Hippocampal formation (tissue), 2 donors: ENCODE results near the gene ALKBH2.

Experiments used
- DNase-seq, 2 donors: peaks; one replicate each; lab custom pipeline; 2025; lab: John Stamatoyannopoulos, UW

The ALKBH2 gene

DNA sequence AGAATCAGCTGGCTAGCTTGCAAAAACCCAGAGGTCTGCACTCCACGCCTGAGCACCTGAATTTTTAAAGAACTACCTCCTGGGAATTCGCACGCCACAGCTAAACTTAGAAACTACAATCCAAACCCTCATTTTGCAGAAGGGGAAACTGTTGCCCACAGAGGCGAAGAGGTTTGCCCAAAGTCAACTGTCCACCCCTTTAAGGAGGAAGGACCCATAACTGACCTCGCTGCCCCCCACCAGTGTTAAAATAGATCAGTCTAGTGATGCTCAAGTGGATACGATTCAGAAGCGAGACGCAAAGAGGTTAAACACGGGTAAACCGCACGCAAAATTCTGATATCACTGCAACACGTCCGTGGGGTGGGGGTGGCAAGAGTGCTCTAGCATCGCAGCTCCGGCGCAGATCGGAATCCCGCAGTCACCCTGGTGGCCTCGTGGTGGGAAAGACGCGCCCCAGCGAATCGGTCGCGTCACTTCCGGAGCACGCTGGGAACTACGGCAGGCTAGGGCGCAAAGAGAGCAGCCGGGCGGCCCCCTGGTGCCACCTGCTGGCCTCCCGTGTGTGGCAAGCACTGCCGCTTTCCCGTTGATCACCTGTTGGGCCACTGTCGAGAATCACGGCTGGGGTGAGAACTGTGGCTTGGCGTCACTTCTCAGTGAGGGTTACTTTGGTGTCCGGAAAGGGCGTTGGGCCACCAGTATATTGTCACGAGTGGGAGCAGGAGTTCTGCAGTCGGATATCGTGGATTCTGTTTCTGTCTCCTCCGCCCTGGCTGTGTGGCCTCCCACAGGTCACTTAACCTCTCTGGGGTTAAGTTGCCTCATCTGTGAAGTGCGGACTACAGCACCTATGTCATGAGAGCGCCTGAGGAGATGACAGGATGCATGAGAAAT lies at the start of gene ALKBH2:
ALKBH2 (minus strand) TSS at position 451 of the 897 bp plus-strand sequence. CDS start 686 bp downstream, outside the sequence.
- DNase-seq, result peak; percentile 77 to 89

DNA sequence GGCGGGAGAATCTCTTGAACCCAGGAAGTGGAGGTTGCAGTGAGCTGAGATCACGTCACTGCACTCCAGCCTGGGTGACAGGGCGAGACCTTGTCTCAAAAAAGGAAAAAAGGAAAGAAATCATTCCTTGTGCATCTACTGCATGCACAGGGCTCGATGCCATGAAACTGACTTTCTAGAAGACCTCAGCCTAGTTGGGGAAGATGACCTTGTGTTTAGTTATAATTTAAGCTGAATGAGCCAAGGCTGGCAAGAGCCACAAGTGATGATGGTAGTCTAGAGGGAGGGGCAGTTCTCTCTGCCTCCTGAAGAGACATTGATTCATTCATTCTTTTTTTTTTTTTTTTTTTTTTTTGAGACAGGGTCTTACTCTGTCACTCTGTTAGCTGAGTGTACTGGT lies 47.3 kb upstream of the ALKBH2 start:
- no peak for DNase-seq

DNA sequence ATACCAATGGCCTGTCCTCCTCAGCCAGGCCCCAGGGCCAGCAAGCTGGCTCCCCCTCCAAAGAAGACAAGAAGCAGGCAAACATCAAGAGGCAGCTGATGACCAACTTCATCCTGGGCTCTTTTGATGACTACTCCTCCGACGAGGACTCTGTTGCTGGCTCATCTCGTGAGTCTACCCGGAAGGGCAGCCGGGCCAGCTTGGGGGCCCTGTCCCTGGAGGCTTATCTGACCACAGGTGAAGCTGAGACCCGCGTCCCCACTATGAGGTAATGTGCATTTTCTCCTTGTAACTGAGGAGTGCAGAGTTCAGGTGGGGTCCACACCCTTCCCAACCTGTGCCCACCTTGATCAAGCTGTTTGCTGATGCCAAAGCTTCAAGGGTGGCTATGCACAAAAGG lies 46.5 kb upstream of the ALKBH2 start:
- no peak for DNase-seq

DNA sequence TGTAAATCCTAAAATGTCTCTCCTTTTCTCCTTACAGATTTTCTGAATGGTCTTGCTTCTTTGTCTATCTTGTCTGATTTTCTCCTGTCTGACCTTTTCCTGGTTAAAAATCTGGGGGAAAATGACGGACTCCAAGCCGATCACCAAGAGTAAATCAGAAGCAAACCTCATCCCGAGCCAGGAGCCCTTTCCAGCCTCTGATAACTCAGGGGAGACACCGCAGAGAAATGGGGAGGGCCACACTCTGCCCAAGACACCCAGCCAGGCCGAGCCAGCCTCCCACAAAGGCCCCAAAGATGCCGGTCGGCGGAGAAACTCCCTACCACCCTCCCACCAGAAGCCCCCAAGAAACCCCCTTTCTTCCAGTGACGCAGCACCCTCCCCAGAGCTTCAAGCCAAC lies 46.1 kb upstream of the ALKBH2 start:
- no peak for DNase-seq

DNA sequence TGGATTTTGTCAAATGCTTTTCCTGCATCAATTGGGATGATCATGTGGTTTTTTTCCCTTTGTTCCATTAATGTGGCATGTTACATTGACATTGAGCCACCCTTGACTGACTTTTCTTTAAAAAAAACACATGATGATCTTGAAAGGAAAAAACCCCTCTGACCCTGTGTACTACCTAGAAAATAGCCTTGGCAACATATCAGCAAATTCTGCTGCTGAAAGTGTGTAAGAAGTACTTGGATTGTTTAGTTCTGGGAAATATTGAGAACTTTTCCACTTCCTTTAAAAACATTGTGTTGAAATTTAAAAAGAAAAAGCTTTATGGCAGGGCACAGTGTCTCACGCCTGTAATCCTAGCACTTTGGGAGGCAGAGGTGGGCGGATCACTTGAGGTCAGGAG lies 43.8 kb upstream of the ALKBH2 start:
- DNase-seq, result no peak

DNA sequence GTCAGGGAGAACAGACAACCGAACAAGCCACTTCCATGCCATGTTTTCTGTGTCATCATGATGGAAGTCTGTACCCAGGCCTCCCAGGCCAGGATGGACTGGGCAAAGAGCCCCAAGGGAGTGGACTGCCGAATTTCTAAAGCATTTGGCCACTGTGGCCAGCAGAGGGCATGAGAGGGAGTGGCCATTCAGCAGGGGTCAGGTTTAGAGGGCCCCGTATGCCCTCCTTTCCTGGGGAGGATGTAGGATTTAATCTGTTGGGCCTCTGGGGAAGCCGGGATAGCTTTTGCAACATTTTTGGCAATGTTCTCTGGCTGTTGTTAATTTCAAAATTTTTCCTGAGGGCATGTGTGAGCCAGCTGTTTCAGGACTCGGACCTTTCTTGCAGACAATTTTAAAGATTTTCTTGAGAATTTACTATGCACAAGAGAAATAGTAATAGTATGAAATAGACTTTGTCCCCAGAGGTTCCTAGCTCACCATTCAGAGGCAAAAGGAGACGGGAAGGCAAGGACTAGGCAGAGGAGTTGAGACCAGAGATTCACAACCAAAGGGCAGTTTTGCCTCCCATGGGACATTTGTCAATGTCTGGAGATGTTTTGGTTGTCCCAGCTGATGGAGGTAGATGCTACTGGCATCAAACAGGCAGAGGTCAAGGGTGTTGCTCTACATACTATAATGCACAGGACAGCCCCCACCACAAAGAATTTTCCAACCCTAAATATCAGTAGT lies 41.1 kb upstream of the ALKBH2 start:
- DNase-seq, result no peak

DNA sequence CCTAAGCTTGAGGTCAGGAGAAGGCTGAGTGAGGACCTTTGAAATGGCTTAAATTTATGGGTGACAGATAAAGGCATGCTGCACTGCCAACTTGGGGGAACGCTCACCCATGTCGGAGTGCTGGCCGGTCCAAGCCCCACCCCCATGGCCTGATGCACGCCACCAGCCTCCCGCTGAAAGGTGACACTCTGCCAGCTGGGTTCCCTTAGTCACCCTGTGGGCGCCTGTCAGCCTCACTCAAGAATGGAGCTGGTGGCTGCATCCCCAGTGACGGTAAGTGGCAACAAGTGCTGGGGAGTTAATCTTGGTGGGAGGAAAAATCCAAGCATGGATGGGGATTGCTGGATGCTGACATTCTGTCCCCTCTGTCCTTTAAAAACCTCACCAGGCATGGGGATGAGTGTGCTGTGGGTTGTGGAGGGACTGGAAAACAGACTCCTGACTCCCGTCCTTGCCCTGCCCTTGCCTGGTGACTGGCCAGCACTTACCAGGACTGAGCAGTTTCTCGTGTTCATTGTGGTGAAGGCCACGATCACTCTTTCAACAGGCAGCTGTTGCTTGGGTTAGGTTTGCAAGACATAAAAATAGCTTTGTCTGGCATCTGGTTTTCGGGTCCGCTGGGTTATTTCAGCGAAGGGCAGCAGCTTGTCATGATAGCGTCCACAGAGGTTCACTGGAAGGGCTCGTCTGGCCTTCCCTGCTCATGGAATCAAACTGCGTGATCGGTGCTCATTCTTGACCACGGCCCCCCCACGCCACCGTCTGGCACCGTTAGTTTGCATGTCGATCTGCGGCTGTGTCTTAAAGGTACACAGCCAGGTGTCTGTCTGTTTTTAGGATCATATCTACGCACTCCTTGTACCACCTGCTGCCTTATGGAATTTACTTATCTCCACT lies 38.1 kb upstream of the ALKBH2 start:
- DNase-seq, result no peak

DNA sequence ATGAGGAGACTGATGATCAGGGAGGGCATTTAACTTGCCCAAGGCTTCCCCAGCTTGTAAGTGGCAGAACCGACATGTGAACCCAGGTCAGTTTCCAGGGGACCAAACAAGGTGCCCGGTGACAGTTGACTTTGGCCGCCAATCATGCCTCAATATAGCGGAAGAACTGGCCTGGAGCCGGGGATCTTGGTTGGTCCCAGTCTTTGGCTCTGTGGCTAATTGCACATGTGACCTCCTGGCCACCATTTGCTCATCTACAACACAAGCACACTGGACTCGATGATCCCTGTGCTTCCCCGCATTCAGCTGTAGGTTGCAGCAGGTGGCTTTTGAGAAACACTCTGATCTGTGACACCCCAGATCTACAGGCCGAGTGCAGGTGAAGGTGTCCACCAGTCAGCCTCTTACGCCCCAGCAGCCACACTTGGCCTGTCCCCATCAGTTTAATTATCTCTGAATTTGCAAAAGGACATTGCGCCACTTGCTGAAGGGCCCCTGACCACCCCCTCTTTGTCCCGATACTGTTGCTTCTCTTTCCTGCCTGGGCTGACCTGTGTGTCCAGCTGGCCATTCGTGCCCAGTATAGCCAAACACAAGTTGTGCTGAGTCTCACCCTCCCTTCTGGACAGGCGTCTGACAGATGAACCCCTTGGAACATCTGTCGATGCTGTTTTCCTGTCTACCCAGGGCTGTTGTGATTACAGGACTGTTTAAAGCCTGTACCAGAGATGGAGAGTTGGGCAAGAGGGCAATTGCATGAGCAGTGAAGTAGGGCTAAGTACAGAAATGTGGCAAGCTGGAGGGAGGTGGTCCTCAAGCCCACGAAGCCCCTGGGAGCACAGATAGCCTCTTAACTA lies 37.3 kb upstream of the ALKBH2 start:
- no peak for DNase-seq

DNA sequence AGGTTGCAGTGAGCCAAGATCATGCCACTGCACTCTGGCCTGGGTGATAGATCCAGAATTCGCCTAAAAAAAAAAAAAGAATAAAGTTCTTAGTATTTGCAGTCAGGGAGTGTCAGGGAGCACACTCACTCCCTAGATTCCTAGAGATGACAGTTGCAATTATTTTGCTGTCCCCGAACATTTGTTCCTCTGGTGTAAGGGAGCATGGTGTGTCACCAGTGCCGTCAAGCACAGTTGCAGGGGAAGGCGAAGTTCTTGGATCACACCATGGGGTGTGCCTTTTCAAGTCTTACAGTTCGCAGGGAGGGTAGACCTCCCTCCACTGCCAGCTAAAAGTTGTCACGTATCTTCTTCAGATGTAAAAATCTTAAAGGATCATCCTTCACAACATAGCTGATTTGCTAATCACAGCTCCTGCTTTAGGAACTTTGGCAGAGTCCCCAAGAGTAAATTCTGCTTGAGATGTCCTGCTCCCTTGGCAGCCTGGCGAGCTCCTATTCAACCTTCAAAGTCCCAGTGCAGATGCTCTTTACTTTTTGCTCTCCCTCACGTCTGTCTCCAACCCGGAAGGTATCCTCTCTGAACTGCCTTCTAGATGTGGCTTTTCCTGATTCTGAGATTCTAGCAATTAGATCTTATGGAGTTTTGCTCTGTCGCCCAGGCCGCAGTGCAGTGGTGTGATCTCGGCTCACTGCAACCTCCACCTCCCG lies 34.4 kb upstream of the ALKBH2 start:
- no peak for DNase-seq

DNA sequence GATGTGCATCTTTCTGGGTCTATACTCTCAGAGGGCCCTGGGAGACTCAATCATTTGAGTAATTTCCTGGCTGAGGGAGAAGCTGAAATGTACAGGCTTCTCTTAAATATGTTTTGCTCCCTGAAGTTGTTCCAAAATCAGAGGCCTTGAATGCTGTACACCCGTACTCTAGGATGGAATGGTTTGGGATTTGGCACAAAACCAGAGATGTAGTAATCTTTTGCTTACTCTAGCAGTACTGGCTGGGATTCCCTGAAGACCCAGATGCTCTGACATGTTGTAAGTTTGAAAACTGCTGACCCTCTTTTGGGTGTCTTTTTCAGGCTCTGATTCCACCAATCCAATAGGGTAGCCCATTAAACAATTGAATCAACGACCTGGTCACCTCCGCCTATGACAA lies 33.5 kb upstream of the ALKBH2 start:
- no peak for DNase-seq

DNA sequence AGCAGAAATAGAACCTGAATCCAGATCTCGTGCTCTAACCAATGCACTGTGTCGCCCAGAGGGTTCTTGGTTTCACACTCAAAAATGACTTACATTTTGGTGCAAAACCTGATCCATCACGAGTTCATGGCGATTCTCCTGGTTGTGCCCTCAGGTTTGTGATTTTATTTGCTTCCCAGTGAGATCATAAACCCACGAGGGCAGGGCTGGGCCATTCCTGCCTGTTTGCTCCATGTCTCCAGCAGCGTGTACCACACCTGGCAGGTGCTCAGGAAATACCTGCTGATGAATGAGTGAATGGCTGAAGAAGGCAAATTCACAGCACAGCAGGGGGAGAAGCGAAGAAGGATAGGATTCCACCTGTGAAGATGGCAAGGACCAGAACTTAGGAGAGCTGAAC lies 32.5 kb upstream of the ALKBH2 start:
- DNase-seq, result no peak

DNA sequence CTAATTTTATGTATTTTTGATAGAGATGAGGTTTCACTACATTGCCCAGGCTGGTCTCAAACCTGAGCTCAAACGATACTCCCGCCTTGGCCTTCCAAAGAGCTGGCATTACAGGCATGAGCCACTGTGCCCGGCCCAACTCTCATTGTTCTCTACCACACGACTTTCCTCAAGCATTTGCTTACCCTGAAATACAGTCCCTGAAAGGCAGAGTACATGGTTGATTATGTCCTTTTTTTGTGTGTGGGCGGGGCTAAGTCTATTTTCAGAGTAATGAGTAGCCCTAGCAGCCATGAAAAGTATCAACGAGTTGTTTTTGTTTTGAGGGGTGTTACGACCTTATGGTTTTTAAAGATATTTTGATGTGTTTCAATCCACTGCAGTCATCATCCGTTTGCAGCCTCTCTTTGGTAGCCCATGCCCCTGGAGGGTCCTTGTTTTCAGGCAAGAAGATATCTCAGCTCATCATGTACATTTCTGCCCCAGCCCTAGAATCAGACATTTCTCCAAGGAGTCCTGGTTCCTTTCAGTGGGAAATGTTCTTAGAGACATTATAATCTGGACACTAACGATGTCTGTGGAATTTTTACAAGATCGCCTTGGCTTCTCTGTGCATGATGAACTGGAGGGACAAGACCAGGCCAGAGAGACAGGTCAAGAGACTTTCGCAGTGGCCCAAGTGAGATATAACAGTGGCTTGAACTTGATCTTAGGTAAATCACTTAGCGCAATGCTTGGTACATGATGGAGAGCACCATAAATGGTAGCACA lies 31.8 kb upstream of the ALKBH2 start:
- DNase-seq, result no peak

DNA sequence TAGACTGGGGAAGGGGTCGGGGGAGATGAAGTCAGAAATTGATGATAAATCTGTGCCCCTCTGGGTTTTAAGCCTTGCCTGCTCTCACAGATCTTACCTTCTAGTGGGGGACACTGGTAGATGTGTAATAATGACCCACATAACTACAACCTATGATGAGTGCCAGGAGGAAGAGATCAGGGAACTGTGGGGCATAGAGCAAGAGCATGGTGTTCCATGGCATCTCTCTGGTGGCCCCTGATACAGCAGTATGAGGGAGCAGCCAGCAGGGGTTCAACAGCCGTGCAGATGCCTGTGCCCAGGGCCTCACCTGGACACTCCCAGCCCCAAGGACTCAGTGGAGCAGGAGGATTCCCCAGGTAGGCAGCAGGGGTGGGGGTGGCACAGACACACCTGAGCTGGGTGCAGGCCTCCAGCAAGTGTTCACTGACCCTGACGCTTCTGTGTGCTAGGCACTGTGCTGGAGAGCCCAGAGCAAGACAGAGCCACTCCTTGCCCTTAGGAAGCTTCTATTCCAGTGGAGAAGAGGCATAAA lies 28.1 kb upstream of the ALKBH2 start:
- DNase-seq, result no peak

DNA sequence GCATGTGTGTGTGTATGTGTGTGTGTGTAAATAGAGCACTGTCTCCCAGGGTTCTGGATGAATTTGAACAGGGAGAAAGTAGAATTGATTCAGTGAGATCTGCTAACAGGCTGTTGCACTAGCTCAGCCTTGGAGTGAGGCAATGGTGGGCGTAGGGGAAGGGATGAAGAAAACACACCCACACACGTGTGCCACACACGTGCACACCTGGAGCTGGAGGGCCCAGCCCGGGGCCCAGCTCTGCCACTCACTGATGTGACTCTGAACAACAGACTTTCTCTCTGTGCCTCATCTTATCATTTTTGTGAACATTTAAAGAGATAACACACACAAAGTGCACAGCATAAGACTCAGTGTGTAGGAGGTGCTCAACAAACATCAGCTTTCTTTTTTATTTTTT lies 27.3 kb upstream of the ALKBH2 start:
- no peak for DNase-seq

DNA sequence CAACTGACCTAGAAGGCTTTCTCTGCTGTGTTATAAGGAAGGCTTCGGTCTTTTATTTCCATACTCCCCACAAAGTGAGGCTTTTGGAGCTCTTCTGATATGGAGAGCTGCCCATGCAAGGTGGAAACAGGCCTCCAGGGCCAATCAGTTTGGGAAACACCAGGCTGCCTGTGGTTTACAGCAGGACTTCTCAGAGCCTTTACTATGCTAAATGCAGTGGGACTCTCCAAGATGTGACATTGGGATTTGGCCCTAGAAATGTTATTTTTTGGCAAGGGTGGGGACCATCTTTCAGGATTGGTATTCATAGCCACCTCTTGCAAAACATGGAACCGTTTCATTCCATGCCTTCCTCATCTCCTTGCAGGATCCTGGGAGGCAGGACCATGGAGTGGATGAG lies 26.8 kb upstream of the ALKBH2 start:
- no peak for DNase-seq

DNA sequence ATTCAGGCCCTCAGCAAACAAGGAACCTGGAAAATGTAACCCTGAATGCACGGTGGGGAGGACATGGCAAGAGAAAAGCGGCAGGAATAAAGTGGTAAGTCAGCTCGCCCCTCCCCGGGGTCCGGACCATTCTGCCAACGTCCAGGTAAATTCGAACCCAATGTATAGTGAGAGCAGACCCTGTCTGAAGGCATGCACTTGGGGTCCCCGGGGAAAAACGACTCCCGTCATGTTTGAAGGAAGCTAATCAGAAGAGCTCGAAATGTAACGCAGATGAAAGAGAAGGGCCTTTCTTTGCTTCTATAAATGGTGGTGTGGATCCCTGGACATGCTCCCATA lies 23.3 kb upstream of the ALKBH2 start:
- no peak for DNase-seq

DNA sequence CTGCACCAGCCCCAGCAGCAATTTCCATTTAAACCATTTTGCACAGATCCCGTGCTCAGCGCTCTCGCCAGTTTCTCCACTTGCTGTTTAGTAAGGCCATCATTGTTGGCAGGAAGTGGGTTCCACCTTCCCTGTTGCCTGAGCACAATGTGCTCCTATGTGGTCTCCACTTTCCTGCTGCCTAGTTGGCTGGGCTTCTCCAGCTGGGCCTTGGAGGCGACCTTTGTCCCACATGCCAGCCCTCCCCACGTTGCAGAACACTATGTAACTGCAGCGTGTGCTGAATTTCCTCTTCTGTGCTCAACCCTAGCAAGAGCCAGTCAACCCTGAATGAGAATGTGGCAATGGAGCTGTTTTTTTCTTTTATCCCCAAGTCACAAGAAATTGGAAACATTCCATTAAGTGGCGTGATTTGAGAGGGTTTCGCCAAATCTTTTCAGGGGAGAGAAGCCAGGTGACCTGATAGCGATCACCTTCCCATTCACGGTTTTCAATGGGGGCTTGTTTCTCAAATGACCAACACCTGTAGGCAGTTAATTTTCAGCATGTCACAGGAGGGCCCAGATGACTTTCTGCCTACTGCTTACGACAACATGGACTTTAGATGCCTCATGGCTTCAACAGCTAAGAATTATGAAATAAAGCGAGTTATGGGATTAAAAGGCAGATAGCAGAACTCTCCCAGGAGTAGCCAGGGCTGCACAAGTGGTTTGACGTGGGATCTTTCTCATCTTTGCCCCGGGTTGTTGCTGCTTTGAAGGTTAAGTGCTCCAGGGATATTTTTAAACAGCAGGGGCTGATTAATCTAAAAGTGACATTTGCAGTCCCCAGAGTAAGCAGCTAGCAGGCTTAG lies 22.7 kb upstream of the ALKBH2 start, which contains the start of gene ACACB:
ACACB (plus strand) TSS at position 830 of the 853 bp plus-strand sequence. CDS start 22,819 bp downstream, outside the sequence.
- peak; percentile 55 to 88 for DNase-seq

DNA sequence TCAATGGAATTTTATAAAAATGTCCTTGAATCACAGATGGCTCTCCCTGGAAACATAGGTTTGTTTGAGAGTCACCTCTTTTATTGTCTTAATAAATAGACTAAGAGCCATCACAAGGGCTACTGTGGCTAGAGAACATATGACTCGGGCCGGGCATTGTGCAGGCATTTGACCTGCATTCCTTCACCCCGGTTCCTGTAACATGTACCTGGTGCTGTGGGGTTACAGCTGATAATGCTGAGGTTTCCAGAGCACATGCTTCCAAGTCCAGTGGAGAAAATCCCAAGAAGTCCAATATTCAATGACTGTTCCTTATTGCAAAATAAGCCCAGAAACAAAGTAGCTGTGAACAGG lies 22.1 kb upstream of the ALKBH2 start:
- DNase-seq, result no peak

DNA sequence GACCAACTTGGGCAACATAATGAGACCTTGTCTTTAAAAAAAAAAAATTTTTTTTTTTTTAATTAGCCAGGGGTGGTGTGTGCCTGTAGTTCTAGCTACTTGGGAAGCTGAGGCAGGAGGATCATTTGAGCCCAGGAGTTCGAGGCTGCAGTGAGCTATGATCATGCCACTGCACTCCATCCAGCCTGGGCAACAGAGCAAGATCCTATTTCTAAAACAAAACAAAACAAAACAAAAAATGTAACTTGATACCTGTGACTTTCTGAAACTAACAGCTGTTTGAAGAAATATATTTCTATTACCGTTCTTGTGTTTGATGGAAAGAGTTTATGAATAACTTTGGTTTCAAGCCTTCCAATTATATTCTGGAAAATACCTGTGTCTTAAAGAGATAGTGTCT lies 21.4 kb upstream of the ALKBH2 start:
- DNase-seq, result no peak
